ENCODE results near the gene ZC3H12C. TPM values are rescaled to one million over a fixed set of nuclear protein-coding genes. Genes with fewer than 3 reads are reported as not detected.

The ZC3H12C gene
- total RNA-seq, 4 donors from 2014 or later: 5.7 to 17.3 (median 11.4) TPM

GRCh38 chr11:110159476-110159875 lies 66.3 kb downstream of the ZC3H12C start:
- Histone ChIP-seq H3K27me3 (no peaks in the 10 kb centered on the region), H3K4me1 (no peaks in the 10 kb centered on the region), H3K36me3 (peaks cover 0 to 28% (median 0%) of the 10 kb centered on the region in 3 donors), H3K4me3 (no peak overlapping the region), H3K9me3 (no peaks in the 10 kb centered on the region), H3K27ac (no peak overlapping the region)
- DNase-seq: no peak
- TF ChIP-seq CTCF (IDR thresholded peaks at IDR 0.05) (no peak), POLR2A (IDR thresholded peaks at IDR 0.05) (no peak)

- Histone ChIP-seq H3K27ac (no peak overlapping the region), H3K9me3 (no peaks in the 10 kb centered on the region), H3K27me3 (no peaks in the 10 kb centered on the region), H3K4me3 (no peak overlapping the region), H3K4me1 (no peaks in the 10 kb centered on the region), H3K36me3 (peaks cover 0 to 34% (median 0%) of the 10 kb centered on the region in 3 donors)
- TF ChIP-seq CTCF (IDR thresholded peaks at IDR 0.05) (no peak), POLR2A (IDR thresholded peaks at IDR 0.05) (no peak)
- DNase-seq: no peak
These were observed 66.8 kb downstream of the ZC3H12C start for GRCh38 chr11:110160016-110160415.

DNA sequence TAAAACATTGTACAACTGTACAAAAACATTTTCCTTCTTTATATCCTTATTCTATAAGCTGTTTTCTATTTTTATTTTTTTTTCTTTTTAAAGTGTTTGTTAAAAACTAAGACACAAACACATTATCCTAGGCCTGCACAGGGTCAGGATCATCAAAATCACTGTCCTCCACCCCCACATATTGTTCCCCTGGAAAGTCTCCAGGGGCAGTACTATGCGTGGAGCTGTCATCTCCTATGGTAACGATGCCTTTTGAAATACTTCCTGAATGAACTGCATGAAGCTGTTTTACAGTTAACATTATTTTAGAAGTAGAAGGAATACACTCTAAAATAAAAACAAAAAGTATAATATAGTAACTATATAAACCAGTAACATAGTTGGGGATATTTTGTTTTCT lies 67.2 kb downstream of the ZC3H12C start:
- no peaks in the 10 kb centered on the region for H3K9me3 ChIP-seq
- H3K4me3 ChIP-seq: no peak overlapping the region
- no peaks in the 10 kb centered on the region for H3K4me1 ChIP-seq
- DNase-seq: no peak
- no peak overlapping the region for H3K27ac ChIP-seq
- TF ChIP-seq CTCF (IDR thresholded peaks at IDR 0.05): no peak
- no peak for TF ChIP-seq POLR2A (IDR thresholded peaks at IDR 0.05)
- peaks cover 0 to 36% (median 0%) of the 10 kb centered on the region in 3 donors for H3K36me3 ChIP-seq
- H3K27me3 ChIP-seq: no peaks in the 10 kb centered on the region

DNA sequence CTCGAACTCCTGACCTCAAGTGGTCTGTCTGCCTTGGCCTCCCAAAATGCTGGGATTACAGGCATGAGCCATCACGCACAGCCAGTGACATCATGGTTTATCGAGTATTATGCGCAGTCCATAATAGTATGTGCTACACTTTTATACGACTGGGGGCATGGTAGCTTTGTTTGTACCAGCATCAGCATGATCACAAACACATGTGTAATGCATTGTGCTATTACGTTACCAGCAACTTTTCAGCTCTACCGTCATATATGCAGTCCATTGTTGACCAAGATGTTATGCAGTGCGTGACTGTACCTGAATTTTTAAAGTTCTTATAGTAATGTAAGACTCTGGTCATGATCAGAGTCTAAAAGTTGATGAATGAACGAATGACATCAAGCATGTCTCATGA lies 67.9 kb downstream of the ZC3H12C start:
- no peak for TF ChIP-seq CTCF (IDR thresholded peaks at IDR 0.05)
- no peak for TF ChIP-seq POLR2A (IDR thresholded peaks at IDR 0.05)

DNA sequence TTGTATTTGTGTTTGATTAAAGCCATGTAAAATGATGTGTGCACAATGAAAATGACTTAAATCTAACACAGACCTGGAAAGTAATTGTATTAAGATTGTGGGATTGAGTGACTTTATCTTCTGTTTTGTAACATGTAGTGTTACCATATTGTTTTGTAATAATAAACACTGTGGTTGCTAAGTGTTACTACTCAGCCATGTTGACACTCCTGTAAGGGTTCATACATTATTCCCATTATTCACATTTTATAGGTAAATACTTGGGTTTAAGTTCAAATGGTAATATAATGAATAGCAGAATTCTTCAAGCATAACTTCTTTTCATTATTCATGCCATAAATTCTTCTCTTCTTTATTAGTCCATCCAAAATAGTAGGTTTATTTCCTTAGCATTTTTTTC lies 69.0 kb downstream of the ZC3H12C start:
- Histone ChIP-seq H3K27me3 (no peaks in the 10 kb centered on the region), H3K4me1 (no peaks in the 10 kb centered on the region), H3K4me3 (no peak overlapping the region), H3K9me3 (no peaks in the 10 kb centered on the region), H3K27ac (no peak overlapping the region), H3K36me3 (peaks cover 0 to 33% (median 0%) of the 10 kb centered on the region in 3 donors)
- no peak for DNase-seq
- TF ChIP-seq CTCF (IDR thresholded peaks at IDR 0.05) (no peak), POLR2A (IDR thresholded peaks at IDR 0.05) (no peak)

More for the DNA sequence above, 67.9 kb downstream of the ZC3H12C start:
- H3K27me3 ChIP-seq: no peaks in the 10 kb centered on the region
- peaks cover 0 to 38% (median 0%) of the 10 kb centered on the region in 3 donors for H3K36me3 ChIP-seq
- no peak overlapping the region for H3K27ac ChIP-seq
- H3K4me3 ChIP-seq: no peak overlapping the region
- no peak for DNase-seq
- no peaks in the 10 kb centered on the region for H3K9me3 ChIP-seq
- no peaks in the 10 kb centered on the region for H3K4me1 ChIP-seq

All from Peyer's patch (tissue), 4 donors.